GM21423 (cell line): ENCODE results near the gene POLR3B.
"Not testable (repeated sequence)": the region's sequence is repeated elsewhere in the genome, so short reads cannot be mapped to it uniquely, and the experiment has no call there.

ENCODE experiments used
- ATAC-seq: cut with Tn5 transposase; IDR thresholded peaks from one replicate; pipeline ENCODE4 v1.9.1; 2021; ENCODE audit warnings: mild to moderate bottlenecking, moderate library complexity; ENCODE audit not compliant: unreplicated experiment

The POLR3B gene

DNA sequence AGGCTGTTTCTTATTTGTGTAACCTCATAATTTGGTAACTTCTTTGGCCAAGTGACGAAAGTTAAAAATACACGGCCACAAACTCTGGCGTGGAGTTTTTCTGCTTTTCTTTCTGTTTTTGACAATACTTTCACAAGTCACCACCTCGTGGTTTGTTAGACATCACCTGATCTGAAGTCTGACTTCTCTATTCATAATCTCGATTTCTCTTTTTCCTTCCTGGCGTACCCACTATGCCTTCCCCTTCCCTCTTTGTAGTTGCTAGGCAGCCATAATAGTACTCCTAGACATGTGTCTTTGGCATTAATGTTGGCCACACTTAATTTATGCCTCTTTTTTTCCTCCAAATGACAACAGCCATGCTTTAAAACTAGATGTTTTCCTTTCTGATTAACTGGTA lies 97.6 kb downstream of the POLR3B start:
- peak; percentile 55 for ATAC-seq

DNA sequence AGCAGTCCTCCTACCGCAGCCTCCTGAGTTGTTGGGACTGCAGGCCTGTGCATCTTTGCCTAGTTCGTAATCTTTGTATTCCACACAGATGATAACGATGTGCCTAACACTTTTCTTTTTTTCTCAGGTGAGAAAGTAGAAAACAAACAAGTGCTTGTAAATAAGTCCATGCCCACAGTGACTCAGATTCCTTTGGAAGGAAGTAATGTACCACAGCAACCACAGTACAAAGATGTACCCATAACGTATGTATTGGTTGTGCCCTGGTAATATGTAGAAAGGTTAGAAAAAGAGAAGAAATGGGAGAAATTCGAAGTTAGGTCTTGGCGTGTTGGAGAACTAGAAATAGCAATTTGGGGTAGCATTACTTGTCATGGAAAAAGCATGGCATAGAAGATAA lies 101.6 kb downstream of the POLR3B start:
- ATAC-seq = no peak

DNA sequence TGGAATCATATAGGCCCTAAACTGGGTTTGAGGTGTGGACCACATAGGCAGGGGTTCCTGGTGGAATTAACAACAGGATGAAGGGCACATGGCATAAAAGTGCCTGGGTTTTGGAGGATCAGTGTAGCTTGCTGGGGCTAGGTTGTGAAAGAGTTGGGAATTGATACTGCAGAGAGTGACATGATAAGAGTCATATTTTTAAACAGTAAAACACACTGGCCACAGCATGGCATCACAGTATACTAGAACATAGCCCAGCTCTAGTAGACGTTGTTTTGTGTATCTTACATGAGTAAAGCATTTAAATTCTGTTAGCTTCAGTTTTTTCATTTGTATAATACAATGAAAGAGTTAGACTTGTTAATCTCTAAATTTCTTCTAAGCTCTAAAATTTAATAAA lies 102.0 kb downstream of the POLR3B start:
- ATAC-seq = no peak

GRCh38 chr12:106461730-106462129 lies 104.2 kb downstream of the POLR3B start:
- no peak for ATAC-seq

DNA sequence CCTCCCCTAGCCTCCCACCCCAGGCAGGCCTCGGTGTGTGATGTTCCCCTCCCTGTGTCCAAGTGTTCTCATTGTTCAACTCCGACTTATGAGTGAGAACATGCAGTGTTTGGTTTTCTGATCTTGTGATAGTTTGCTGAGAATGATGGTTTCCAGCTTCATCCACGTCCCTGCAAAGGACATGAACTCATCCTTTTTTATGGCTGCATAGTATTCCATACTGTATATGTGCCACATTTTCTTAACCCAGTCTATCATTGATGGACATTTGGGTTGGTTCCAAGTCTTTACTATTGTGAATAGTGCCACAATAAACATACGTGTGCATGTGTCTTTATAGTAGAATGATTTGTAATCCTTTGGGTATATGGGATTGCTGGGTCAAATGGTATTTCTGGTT lies 108.1 kb downstream of the POLR3B start:
- ATAC-seq = not testable (repeated sequence)

DNA sequence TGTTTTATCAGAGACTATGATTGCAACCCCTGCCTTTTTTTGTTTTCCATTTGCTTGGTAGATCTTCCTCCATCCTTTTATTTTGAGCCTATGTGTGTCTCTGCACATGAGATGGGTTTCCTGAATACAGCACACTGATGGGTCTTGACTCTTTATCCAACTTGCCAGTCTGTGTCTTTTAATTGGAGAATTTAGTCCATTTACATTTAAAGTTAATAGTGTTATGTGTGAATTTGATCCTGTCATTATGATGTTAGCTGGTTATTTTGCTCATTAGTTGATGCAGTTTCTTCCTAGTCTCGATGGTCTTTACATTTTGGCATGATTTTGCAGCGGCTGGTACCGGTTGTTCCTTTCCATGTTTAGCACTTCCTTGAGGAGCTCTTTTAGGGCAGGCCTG lies 118.1 kb downstream of the POLR3B start:
- ATAC-seq = not testable (repeated sequence)

- ATAC-seq = not testable (repeated sequence)
Measured at GRCh38 chr12:106477627-106478026, 120.1 kb downstream of the POLR3B start.

DNA sequence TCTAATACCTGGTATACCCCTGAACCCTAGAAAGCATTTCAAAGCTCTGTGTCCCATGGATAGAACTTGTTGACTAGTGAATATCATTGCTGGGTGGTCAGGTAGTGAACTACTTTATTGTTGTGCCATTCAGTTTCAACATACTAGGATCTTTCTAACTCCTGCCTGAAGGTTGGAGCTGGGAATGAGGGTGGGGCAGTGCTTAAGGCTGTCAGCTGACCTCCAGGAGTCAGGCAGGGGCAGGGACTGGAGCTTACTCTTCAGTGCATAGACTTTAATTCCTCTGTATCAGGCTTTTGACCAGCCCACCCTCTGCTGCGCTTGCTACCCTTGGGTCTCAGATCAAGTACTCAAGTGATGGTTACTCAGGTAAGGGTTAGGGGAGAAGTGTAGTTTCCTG lies 122.7 kb downstream of the POLR3B start:
- ATAC-seq = no peak

- ATAC-seq = no peak
Measured at GRCh38 chr12:106481246-106481645, 123.7 kb downstream of the POLR3B start.

DNA sequence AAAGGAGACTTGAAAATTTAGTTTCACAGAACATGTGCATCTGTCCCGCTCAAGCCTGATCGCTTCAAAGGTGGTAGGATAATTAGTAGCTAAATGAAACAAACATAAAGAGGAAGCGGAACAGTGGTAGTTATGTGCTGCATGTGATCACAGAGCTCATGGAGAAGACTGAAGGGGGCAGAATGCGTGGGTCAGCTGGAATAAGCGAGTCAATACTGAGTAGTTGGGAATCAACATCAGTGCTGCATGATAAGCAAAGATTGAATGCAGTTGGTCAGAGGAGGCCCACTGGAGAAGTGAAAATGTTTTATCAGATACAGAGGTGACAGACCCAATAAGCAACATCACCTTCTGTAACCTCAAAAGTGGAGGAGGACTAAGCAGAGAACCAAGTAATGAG lies 130.1 kb downstream of the POLR3B start:
- no peak for ATAC-seq

DNA sequence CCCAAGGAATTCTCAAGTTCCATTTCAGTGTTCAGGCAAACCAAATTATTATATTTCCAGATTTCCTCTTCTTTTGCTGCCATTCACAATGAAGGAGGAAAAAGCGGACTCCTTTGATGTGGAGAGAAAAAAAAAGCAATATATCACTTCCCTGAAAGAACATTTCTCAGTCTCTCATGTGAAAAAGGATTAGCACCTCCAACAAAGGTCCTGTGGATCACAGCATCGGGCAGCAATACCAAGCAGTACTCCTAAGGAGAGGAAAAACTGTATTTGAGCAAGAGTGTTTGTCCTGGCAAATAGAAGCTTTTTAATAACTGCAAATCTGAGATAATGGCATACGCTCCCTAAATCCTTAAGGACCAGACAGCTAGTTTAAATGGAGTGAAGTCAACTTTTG lies 131.3 kb downstream of the POLR3B start:
- no peak for ATAC-seq

- no peak for ATAC-seq
Measured at GRCh38 chr12:106490264-106490663, 132.7 kb downstream of the POLR3B start.

DNA sequence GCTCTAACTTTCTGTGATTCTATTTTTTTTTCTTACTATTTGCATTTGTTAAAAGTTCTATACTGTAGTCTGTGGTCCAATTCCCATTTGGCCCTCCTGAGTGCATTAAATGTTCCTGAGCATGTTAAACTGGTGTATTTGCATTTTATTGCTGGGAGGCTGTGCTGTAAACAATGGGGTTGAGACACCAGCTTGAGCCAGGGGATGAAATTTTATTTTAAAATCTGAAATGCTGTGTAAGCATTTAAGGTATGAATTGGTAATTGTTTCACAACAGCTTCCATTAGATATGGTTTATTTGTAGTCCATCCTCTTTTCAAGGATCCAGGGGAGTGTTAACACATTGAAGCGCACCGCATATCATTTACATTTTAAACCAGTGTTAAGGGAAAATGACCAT lies 135.3 kb downstream of the POLR3B start:
- no peak for ATAC-seq

DNA sequence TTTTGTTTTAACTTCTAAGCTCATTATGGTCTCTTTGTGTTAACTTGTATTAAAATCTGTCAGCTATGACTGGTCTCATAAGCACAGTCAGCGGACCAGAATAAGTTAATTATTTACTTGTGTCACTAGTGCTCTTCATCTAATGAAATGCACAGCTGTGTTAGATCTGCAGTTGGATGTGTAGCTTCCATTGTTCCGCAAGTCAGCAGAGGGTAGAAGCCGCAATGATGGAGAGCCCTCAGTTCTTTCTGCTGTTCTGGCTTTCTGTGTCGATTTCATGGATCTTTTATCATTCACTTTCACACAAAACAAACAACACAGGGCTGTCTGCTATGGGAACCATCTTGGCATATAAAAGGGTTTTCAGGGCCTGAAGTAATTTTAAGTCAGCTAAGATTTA lies 136.0 kb downstream of the POLR3B start:
- ATAC-seq = no peak

DNA sequence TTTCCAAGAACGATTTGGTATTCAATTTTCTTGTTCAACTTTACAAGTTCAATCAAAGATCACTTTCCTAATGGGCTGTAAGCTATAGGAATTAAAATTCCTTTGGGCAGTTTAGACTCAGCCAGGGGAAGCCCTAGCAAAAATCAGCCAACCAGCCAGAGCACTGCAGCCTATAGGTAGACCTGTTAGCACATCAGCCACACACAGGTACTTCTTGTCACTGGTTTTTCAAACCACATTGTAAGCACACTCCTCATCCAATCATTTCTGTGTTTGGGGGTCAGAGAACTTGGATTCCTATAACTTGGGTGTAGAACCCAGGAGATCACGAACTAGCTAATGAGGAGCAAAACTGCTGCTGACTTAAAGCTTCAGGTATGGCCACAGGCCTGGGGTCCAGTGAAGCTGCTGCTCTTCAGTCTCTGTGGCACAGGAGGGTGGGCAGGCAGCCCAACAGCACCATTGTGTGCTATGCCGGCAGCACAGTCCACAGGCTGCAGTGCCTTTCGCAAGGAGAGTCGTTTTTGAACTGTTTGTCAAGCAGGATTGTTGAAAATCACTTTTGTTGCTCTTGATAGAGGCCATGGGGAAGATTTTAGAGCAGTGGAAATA lies 137.9 kb downstream of the POLR3B start:
- no peak for ATAC-seq

GRCh38 chr12:106498056-106498455 lies 140.5 kb downstream of the POLR3B start:
- no peak for ATAC-seq

GRCh38 chr12:106499628-106500027 lies 142.1 kb downstream of the POLR3B start:
- no peak for ATAC-seq

DNA sequence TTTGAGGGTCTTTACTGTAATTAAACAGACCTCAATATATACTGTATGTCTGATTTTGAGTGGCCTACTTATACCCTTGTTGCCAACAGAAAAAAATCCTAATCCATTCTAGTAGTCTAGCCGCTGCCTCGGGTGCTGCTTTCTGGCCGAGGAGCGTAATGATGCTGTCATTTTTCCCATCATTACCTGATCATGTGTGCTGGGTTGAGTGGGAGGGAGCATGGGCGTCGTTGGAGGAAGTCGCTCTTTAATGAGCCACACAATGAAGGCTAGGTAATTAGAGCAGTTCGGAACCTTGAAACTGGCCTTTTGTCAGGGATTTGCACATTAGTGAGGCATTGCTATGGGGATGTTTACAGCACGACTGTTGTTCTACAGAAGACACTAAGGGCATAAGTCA lies 149.1 kb downstream of the POLR3B start:
- no peak for ATAC-seq

DNA sequence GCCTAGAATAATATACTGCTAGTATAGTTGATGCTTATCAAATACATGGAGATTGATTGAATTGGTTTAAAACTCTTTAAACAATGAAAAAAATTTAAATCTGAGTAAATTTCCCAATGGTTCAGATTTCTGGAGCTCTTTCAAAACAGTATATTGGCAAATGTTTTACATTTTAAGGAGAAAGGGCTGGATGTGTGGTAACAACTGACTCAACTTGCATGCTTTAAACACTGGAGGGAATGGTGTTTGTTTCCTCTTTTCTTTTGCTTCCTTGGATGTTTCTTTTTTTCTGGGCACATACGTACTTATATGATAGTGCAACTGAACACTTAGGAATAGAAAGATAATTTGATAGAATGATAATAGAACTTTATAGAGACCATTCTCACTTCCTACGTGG lies 151.4 kb downstream of the POLR3B start:
- ATAC-seq = no peak

GRCh38 chr12:106511365-106511764 lies 153.8 kb downstream of the POLR3B start:
- ATAC-seq = no peak

GRCh38 chr12:106517314-106517713 lies 159.8 kb downstream of the POLR3B start:
- ATAC-seq = no peak

DNA sequence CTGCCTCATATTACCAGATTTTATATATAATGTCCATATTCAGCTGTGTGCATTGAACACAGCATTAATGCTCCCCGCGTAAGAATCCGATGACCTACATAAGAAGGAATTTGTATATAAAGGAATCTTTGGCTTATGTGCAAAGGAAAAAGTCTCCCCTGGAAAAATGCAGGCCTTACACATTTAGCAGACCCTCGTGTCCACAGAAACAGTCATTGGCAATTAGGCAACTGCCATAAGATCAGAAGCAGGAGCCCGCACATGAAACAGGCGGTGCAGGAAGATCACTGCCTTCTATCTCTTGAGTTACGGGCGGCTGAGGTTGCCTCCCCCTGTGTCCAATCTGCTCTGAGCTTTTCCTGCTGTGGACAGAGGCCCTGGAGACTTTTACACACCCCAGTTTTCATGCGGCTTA lies 162.1 kb downstream of the POLR3B start:
- ATAC-seq = no peak

GRCh38 chr12:106521901-106522300 lies 164.4 kb downstream of the POLR3B start:
- no peak for ATAC-seq
